ENCODE measurements around the gene PRDM15.

PRDM15 gene

GRCh38 chr21:41825881-41826280 lies 53.3 kb downstream of the PRDM15 start:
- in situ Hi-C loops (cut with HindIII; ENCODE audit: low pct_unique_long_range_greater_than_20kb, low sequenced_read_pairs): no loop called here
- no peak for DNase-seq (ENCODE audit: low read depth in 1 of 2, low spot score in 1 of 2)
- TF ChIP-seq JUND (IDR thresholded peaks at IDR 0.05; ENCODE audit: low read depth): no peak

DNA sequence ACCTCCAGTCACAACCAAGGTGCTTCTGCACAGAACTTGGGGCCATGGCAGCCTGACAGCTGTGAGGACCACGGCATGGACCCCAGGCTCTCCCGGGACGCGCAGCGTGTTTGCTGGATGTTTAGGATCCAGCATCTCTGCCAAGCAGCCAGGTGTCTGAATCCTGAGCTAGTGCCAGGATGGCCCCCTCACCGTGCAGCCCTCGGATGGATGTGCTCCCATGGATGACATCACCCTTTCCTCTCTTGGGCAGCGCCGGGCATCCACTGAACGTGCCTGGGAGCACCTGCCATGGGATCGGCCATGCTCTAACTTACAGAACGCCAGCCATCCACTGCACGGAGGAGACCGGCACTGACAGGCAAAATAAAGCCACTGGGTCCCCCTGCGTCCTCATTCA lies 53.9 kb downstream of the PRDM15 start:
- no peak for TF ChIP-seq JUND (IDR thresholded peaks at IDR 0.05; ENCODE audit: low read depth)
- in situ Hi-C loops (cut with HindIII; ENCODE audit: low pct_unique_long_range_greater_than_20kb, low sequenced_read_pairs): no loop called here
- no peak for DNase-seq (ENCODE audit: low read depth in 1 of 2, low spot score in 1 of 2)

DNA sequence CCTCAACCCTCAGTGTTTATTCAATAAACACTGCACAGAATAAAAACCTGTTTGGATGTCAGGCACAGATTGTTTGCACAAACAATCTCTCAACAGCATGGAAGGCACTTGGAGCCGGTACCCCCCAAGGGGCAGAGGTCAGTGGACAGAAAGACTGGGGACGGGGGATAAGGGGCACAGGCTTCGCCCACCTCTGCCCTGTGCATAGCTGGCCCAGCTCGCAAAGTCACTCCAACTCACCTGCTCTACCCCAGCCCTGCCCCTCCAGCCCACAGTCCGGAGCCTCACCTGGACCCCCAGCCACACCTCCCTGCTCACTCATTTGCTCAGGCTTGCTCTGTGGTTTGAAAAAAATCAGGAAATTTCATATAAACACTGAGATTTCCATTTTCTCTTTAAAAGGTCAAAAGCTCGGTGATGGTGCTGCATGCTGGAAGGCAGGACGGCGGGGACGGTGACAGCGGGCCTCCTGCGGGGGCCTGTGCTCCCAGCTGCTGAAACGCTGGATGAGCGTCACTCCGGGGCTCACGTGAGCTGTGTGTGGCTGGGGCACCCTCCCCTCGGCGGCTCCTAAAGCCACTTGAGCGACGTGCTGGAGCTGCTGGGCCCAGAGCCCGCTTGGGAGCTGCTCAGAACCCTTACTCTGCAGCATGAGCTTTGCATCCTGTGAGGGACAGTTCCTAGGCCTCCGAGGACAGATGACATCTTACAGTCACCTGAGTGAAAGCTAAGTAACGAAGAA lies 54.5 kb downstream of the PRDM15 start:
- no peak for DNase-seq (ENCODE audit: low read depth in 1 of 2, low spot score in 1 of 2)
- in situ Hi-C loops (cut with HindIII; ENCODE audit: low pct_unique_long_range_greater_than_20kb, low sequenced_read_pairs): no loop called here
- TF ChIP-seq JUND (IDR thresholded peaks at IDR 0.05; ENCODE audit: low read depth): no peak

DNA sequence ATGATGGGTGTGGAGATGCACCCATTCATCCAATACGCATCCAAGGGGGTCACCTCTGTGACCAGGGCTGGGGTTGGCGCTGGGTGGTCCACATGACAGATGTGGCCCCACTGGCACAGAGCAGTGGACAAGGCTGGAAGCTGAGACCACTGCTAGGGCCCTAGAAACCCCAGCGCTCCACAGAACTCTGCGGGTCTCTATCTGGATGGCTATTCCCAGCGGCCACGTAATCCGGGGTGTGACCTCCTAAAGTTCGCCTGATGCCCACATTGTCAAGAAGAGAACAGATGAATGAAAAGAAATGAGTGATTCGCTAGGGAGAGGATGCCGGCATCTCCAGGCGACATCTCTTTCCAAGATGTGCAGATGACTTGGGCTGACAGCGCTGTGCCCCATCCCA lies 55.2 kb downstream of the PRDM15 start:
- in situ Hi-C loops (cut with HindIII; ENCODE audit: low pct_unique_long_range_greater_than_20kb, low sequenced_read_pairs): no loop called here
- DNase-seq (ENCODE audit: low read depth in 1 of 2, low spot score in 1 of 2): no peak

GRCh38 chr21:41823166-41823565 lies 56.0 kb downstream of the PRDM15 start:
- no peak for TF ChIP-seq JUND (IDR thresholded peaks at IDR 0.05; ENCODE audit: low read depth)
- no peak for DNase-seq (ENCODE audit: low read depth in 1 of 2, low spot score in 1 of 2)
- in situ Hi-C loops (cut with HindIII; ENCODE audit: low pct_unique_long_range_greater_than_20kb, low sequenced_read_pairs): no loop called here

More for the DNA sequence above, 55.2 kb downstream of the PRDM15 start:
- TF ChIP-seq JUND (IDR thresholded peaks at IDR 0.05; ENCODE audit: low read depth): no peak

- no peak for DNase-seq (ENCODE audit: low read depth in 1 of 2, low spot score in 1 of 2)
- in situ Hi-C loops (cut with HindIII; ENCODE audit: low pct_unique_long_range_greater_than_20kb, low sequenced_read_pairs): no loop called here
- TF ChIP-seq JUND (IDR thresholded peaks at IDR 0.05; ENCODE audit: low read depth): no peak
Observed at GRCh38 chr21:41821756-41822431, 57.2 kb downstream of the PRDM15 start.

DNA sequence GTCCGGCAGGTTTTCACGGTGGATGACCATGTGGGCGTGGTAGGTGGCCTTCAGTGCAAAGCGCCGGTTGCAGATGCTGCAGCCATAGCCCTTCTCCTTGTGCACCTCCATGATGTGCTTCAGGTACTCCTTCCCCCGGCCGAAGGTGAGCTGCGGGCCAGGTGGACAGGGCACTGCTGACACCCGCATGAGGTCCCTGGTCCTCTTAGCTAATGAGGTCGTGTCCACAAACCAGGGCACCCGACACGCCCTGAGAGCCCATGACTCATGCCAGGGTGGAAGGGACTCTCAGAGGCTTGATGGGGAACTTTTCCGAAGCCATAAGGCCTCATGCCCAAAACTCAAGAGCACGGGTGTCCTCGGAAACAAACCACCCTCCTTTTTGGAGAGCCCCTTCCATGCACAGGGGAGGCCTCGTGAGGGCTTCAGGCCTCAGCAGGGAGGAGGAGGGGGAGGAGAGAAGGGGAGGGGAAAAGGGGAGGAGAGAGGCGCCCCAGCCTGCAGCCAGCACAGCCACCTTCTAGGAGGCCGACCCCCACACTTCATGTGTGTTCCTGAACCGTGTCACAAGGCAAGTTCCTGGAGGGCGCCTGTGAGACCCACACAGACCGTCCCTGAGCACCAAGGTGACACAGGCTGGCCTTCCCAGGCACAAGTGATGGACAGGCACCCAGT lies 57.9 kb downstream of the PRDM15 start:
- in situ Hi-C loops (cut with HindIII; ENCODE audit: low pct_unique_long_range_greater_than_20kb, low sequenced_read_pairs): no loop called here
- no peak for TF ChIP-seq JUND (IDR thresholded peaks at IDR 0.05; ENCODE audit: low read depth)
- no peak for DNase-seq (ENCODE audit: low read depth in 1 of 2, low spot score in 1 of 2)

DNA sequence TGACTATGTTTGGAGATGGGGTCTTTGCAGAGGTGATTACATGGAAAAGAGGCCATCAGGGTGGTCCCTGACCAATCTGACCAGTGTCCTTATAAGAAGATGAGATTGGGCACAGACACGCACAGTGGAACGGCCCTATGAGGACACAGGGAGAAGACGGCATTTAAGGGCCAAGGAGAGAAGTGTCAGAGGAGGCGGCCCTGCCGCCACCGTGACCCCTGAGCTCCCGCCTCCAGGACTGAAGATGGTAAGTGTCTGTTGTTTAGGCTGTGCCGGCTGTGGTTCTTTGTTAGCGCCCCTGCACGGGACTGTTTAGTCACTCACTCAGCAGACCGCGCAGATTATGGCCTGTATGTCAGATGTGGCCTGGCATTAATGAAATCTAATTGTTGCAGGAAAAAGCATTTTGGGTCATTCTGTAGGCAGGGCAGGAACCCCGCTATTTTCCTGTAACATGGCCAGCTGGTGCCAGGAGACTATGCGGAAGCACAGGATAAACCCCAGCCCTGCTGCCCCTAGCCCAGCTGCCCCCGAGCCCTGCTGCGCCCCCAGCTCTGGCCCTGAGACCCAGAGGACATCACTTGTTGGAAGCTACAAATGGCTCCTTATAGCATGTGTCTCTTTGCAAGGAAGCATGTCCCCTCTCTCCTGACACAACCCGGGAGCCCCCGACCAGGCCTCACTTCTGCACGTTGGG lies 58.6 kb downstream of the PRDM15 start:
- in situ Hi-C loops (cut with HindIII; ENCODE audit: low pct_unique_long_range_greater_than_20kb, low sequenced_read_pairs): no loop called here
- DNase-seq (ENCODE audit: low read depth in 1 of 2, low spot score in 1 of 2): no peak
- TF ChIP-seq JUND (IDR thresholded peaks at IDR 0.05; ENCODE audit: low read depth): no peak

DNA sequence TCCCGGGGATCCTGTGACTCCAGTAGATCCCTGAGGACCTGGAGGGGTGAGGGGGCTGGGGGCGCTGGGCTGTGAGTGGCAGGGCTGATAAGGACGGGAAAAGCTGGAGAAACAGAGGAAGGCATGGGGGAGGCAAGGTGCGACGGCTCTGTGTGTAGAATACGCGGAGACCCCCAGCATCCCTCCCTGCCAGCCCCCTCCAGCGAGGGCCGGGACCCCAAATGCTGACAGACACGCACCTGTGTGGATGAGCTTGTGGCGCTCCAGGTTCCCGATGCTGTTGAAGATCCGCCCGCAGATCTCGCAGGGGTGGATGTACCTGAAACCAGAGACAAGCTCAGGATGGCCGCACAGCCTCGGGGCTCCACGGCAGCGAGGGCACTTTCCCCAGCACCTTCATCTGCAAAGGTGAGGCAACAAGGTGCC lies 59.3 kb downstream of the PRDM15 start:
- no peak for TF ChIP-seq JUND (IDR thresholded peaks at IDR 0.05; ENCODE audit: low read depth)
- in situ Hi-C loops (cut with HindIII; ENCODE audit: low pct_unique_long_range_greater_than_20kb, low sequenced_read_pairs): no loop called here
- DNase-seq (ENCODE audit: low read depth in 1 of 2, low spot score in 1 of 2): no peak

GRCh38 chr21:41819236-41819855 lies 59.8 kb downstream of the PRDM15 start:
- in situ Hi-C loops (cut with HindIII; ENCODE audit: low pct_unique_long_range_greater_than_20kb, low sequenced_read_pairs): no loop called here
- no peak for DNase-seq (ENCODE audit: low read depth in 1 of 2, low spot score in 1 of 2)
- no peak for TF ChIP-seq JUND (IDR thresholded peaks at IDR 0.05; ENCODE audit: low read depth)

GRCh38 chr21:41817877-41818855 lies 61.0 kb downstream of the PRDM15 start:
- no peak for TF ChIP-seq JUND (IDR thresholded peaks at IDR 0.05; ENCODE audit: low read depth)
- in situ Hi-C loops (cut with HindIII; ENCODE audit: low pct_unique_long_range_greater_than_20kb, low sequenced_read_pairs): no loop called here
- no peak for DNase-seq (ENCODE audit: low read depth in 1 of 2, low spot score in 1 of 2)
